ENCODE data around the gene CD300LD.
"Not testable (repeated sequence)": the region's sequence is repeated elsewhere in the genome, so short reads cannot be mapped to it uniquely, and the experiment has no call there.

Gene CD300LD

GRCh38 chr17:74599023-74599399 lies 6.9 kb upstream of the CD300LD start:
- Mint-ChIP-seq H3K27me3 (peaks cover 5% of the 10 kb centered on the region), H3K27ac (no peak overlapping the region), H3K9me3 (ENCODE audit: low read depth) (no peaks in the 10 kb centered on the region), H3K4me1 (ENCODE audit: low read depth) (peaks cover 37% of the 10 kb centered on the region), H3K36me3 (no peaks in the 10 kb centered on the region), H3K4me3 (no peak overlapping the region)

- Mint-ChIP-seq H3K4me3 (no peak overlapping the region), H3K36me3 (no peaks in the 10 kb centered on the region), H3K27ac (no peak overlapping the region), H3K27me3 (peaks cover 5% of the 10 kb centered on the region), H3K9me3 (ENCODE audit: low read depth) (no peaks in the 10 kb centered on the region), H3K4me1 (ENCODE audit: low read depth) (peaks cover 32% of the 10 kb centered on the region)
Measured at GRCh38 chr17:74598346-74599022, 6.4 kb upstream of the CD300LD start.

GRCh38 chr17:74597069-74597790 lies 5.1 kb upstream of the CD300LD start:
- peaks cover 28% of the 10 kb centered on the region for H3K4me1 Mint-ChIP-seq (ENCODE audit: low read depth)
- no peaks in the 10 kb centered on the region for H3K9me3 Mint-ChIP-seq (ENCODE audit: low read depth)
- H3K36me3 Mint-ChIP-seq, result no peaks in the 10 kb centered on the region
- H3K27ac Mint-ChIP-seq, result no peak overlapping the region
- H3K27me3 Mint-ChIP-seq, result peaks cover 6% of the 10 kb centered on the region
- H3K4me3 Mint-ChIP-seq, result no peak overlapping the region

DNA sequence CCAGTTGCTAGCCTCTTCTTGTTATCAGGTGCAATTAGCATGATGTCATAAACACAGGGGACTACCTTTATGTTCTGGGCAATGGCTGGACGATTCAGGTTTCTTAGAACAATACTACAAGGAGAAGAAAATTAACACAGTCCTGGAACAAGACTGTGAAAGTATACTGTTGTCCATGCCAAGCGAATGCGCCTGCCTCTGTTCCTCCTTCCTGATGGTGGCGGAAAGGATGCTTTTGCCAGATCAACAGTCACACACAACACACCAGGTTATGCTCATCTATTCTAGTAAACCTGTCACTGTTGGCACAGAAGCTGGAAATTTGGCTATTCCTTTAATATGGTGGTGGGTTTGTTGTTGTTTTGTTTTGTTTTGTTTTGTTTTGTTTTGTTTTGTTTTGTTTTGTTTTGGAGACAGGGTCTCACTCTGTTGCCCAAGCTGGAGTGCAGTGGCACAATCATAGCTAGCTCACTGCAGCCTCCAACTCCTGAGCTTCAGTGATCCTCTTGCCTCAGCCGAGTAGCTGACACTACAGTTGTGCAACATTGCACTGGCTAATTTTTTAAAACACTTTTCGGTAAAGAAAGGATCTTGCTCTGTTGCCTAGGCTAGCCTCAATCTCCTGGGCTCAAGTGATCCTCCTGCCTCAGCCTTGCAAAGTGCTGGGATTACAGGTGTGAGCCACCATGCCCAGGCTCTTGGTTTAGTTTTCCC lies 3.1 kb upstream of the CD300LD start:
- Mint-ChIP-seq H3K9me3 (ENCODE audit: low read depth) (no peaks in the 10 kb centered on the region), H3K4me3 (no peak overlapping the region), H3K27ac (no peak overlapping the region), H3K27me3 (peaks cover 6% of the 10 kb centered on the region), H3K4me1 (ENCODE audit: low read depth) (peaks cover 30% of the 10 kb centered on the region), H3K36me3 (no peaks in the 10 kb centered on the region)

DNA sequence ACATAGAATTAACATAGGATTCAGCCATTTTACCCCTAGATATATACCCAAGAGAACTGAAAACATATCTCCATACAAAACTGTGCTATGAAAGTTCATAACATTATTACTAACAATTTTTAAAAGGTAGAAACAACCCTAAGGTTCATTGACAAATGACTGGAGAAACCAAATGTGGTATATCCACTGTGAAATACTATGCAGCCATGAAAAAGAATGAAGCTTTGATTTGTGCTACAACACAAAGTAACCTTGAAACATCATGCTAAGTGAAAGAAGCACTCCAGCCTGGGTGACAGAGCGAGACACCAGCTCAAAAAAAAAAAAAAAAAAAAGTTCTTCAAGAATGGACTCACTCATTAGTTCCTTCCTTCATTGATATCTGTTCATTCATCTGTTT lies 580 bp downstream of the CD300LD start:
- Mint-ChIP-seq H3K27ac (no peak overlapping the region), H3K4me1 (ENCODE audit: low read depth) (peaks cover 16% of the 10 kb centered on the region), H3K27me3 (peaks cover 2% of the 10 kb centered on the region), H3K9me3 (ENCODE audit: low read depth) (no peaks in the 10 kb centered on the region), H3K4me3 (no peak overlapping the region), H3K36me3 (no peaks in the 10 kb centered on the region)

DNA sequence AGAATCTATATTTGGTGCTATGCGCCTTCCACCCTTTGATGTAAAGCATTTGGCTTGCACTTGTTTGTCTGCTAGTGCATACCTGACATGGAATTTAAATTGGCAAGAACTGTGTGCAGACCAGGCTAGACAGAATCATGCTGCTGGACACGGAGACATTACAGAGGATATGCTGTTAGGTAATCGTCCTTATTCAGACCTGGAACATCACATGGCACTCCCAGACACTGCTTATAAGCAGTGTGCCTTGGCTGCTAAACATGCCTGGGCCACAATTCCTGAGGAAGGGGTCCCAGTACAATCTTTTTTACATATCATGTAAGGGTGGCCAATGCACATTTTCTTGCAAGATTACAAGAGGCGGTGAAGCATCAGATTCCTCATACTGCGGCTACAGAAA lies 6.4 kb downstream of the CD300LD start:
- H3K9me3 Mint-ChIP-seq (ENCODE audit: low read depth), result peaks cover 3% of the 10 kb centered on the region
- H3K27me3 Mint-ChIP-seq, result no peaks in the 10 kb centered on the region
- no peak overlapping the region for H3K4me3 Mint-ChIP-seq
- H3K27ac Mint-ChIP-seq, result no peak overlapping the region
- no peaks in the 10 kb centered on the region for H3K36me3 Mint-ChIP-seq
- H3K4me1 Mint-ChIP-seq (ENCODE audit: low read depth), result no peaks in the 10 kb centered on the region

DNA sequence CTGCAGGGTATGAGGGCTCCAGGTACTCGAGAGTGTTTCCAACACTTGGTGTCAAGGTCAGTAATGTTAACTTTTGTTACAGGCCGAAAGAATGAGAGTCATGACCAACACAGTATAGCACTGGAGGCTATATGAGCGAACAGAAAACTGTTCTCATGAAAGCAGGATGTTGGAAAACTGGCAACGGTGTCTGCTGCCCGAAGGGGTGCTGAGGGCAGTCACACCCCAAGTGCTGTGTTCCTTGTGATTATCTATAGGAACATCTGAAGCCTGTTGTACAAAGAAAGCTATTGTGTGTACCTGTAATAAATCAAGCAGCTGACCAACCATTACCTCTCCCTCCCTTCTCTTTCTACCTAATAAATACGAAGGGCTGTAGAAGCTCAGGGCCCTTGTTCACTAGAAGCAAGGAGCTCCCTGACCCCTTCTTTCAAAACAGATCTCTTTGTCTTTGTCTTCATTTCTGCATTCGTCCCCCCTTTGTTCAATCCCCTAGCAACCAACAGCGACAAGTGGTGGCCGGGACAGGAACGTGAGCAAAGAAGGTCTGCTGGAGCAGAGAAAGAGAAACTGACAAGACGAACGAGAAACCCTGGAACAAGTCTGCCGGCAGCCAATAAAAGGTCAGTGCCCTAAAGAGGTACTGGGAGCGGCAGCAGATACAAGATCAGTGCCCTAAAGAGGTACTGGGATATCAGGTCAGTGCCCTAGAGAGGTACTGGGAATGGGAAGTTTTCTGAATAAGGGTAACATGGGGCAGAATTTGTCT lies 7.6 kb downstream of the CD300LD start:
- Mint-ChIP-seq H3K27me3 (no peaks in the 10 kb centered on the region), H3K4me3 (no peak overlapping the region)

GRCh38 chr17:74582633-74583032 lies 9.4 kb downstream of the CD300LD start:
- H3K4me3 Mint-ChIP-seq, result no peak overlapping the region
- H3K4me1 Mint-ChIP-seq (ENCODE audit: low read depth), result peaks cover 19% of the 10 kb centered on the region
- H3K27ac Mint-ChIP-seq, result no peak overlapping the region
- no peaks in the 10 kb centered on the region for H3K36me3 Mint-ChIP-seq
- peaks cover 3% of the 10 kb centered on the region for H3K9me3 Mint-ChIP-seq (ENCODE audit: low read depth)
- no peaks in the 10 kb centered on the region for H3K27me3 Mint-ChIP-seq

More for the DNA sequence above, 7.6 kb downstream of the CD300LD start:
- no peaks in the 10 kb centered on the region for H3K36me3 Mint-ChIP-seq
- no peak overlapping the region for H3K27ac Mint-ChIP-seq
- H3K9me3 Mint-ChIP-seq (ENCODE audit: low read depth), result peaks cover 3% of the 10 kb centered on the region
- H3K4me1 Mint-ChIP-seq (ENCODE audit: low read depth), result peaks cover 12% of the 10 kb centered on the region

DNA sequence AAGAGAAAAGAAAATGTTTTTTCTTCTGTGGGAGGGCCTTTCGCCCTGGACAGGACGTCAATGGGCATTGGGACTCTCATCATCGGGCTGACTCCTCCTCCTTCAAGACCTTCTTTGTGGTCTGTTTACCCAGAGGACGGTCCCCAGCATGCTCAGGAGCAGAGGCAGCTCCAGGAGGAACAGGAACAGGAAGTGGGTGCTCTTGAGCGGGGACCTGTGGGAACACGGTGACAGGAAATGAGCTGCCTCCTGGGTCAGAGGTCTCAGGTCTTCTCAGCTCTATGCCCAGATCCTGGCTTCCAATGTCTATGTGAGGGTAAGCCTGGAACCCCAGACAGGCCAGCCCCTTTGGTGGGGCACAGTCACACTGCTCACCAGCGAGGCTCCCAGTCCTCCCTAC lies 12.2 kb downstream of the CD300LD start:
- peaks cover 3% of the 10 kb centered on the region for H3K9me3 Mint-ChIP-seq (ENCODE audit: low read depth)
- no peaks in the 10 kb centered on the region for H3K36me3 Mint-ChIP-seq
- H3K27ac Mint-ChIP-seq, result no peak overlapping the region
- H3K27me3 Mint-ChIP-seq, result no peaks in the 10 kb centered on the region
- no peak overlapping the region for H3K4me3 Mint-ChIP-seq
- H3K4me1 Mint-ChIP-seq (ENCODE audit: low read depth), result peaks cover 19% of the 10 kb centered on the region

- H3K36me3 Mint-ChIP-seq, result no peaks in the 10 kb centered on the region
- no peak overlapping the region for H3K27ac Mint-ChIP-seq
- H3K9me3 Mint-ChIP-seq (ENCODE audit: low read depth), result no peaks in the 10 kb centered on the region
- no peak overlapping the region for H3K4me3 Mint-ChIP-seq
- peaks cover 19% of the 10 kb centered on the region for H3K4me1 Mint-ChIP-seq (ENCODE audit: low read depth)
- no peaks in the 10 kb centered on the region for H3K27me3 Mint-ChIP-seq
Measured at GRCh38 chr17:74578979-74579378, 13.1 kb downstream of the CD300LD start.

DNA sequence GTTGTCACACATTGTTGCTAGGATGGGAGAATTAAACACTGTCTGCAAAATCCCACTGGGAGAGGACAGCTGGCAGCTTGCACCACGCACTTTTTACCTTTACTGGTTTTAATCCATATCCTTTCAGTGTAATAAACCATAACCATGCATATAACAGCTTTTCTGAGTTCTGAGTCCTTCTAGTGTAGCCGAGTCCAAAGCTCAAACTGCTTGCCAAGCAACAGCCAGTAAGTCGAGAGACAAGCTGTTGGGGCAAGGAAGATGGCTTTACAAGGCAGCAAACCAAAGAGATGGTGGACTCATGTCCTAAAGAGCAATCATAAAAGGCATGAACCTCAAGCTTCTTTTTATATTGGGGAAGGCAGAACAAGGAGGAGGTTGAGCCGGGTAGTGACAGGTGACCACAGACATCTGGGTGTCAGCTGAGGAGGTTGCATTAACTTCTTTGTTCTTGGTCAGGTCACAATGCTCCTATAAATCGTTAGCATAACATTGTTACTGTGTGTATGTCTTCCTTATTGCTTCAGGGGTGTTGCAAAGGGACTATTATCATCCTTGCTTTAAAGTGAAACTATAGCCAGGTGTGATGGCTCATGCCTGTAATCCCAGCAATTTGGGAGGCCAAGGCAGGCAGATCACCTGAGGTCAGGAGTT lies 17.5 kb downstream of the CD300LD start:
- Mint-ChIP-seq H3K4me1 (ENCODE audit: low read depth) (peaks cover 11% of the 10 kb centered on the region), H3K36me3 (no peaks in the 10 kb centered on the region), H3K27ac (no peak overlapping the region), H3K27me3 (peaks cover 4% of the 10 kb centered on the region), H3K9me3 (ENCODE audit: low read depth) (no peaks in the 10 kb centered on the region), H3K4me3 (no peak overlapping the region)

- H3K4me3 Mint-ChIP-seq; H3K36me3 Mint-ChIP-seq; H3K9me3 Mint-ChIP-seq (ENCODE audit: low read depth); H3K27me3 Mint-ChIP-seq; H3K27ac Mint-ChIP-seq; H3K4me1 Mint-ChIP-seq (ENCODE audit: low read depth): not testable (repeated sequence)
Measured at GRCh38 chr17:74573635-74574034, 18.4 kb downstream of the CD300LD start.

- no peaks in the 10 kb centered on the region for H3K36me3 Mint-ChIP-seq
- no peak overlapping the region for H3K4me3 Mint-ChIP-seq
- H3K4me1 Mint-ChIP-seq (ENCODE audit: low read depth), result peaks cover 12% of the 10 kb centered on the region
- H3K9me3 Mint-ChIP-seq (ENCODE audit: low read depth), result no peaks in the 10 kb centered on the region
- no peak overlapping the region for H3K27ac Mint-ChIP-seq
- peaks cover 12% of the 10 kb centered on the region for H3K27me3 Mint-ChIP-seq
Measured at GRCh38 chr17:74573169-74573568, 18.9 kb downstream of the CD300LD start.

DNA sequence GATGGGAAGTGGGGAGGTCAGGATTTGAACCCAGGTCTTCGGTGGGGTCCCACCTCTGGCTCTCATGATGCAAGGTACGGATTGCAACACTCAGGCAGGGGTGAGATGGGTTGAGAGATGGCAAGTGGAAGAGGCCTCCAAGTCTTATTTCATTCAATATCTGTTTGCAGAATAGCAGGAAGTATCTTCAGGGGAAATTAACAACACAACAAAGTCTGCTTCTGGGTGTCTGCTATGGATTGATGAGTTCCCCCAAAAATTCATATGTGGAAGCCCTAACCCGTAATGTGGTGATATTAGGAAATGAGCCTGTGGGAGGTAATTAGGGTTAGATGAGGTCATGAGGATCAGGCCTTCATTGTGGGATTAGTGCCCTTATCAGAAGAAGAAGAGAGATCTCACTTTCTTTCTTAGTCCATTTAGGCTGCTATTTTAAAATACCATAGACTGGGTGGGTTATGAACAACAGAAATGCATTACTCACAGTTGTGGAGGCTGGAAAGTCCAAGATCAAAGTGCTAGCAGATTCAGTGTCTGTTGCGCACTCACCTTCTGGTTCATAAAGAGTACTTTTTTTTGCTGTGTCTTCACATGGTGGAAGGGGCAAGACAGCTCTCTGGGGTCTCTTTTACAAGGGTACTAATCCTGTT lies 20.3 kb downstream of the CD300LD start:
- Mint-ChIP-seq H3K27ac (no peak overlapping the region), H3K27me3 (peaks cover 14% of the 10 kb centered on the region)

More for the DNA sequence above, 20.3 kb downstream of the CD300LD start:
- Mint-ChIP-seq H3K36me3 (no peaks in the 10 kb centered on the region), H3K4me3 (no peak overlapping the region), H3K9me3 (ENCODE audit: low read depth) (no peaks in the 10 kb centered on the region), H3K4me1 (ENCODE audit: low read depth) (peaks cover 12% of the 10 kb centered on the region)

Measured in activated naive CD8-positive, alpha-beta T cell (primary cell).